ENCODE results near the gene XAF1. TPM values are rescaled to one million over a fixed set of nuclear protein-coding genes. Genes with fewer than 3 reads are reported as not detected.

Gene XAF1
- total RNA-seq, 1 experiment from 2014 or later = 0.20 TPM

DNA sequence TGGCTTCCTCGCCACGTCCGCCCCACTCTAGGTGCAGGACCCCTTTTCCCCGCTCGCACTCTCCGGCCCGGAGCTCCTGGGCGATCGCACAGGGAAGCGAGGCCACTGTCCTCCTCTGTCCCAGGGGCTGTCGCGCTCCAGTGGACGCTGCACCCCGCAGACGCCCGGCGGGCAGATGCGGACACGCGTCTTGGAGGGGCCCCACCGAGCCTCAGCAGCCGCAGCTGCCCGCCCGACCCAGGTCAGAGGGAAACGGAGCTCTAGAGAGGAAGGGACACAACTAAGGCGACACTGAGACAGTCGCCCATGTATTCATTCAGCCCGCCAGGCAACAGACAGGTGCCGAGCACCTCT, 42.0 kb upstream of the XAF1 start (continued):
- TF ChIP-seq MYBL2 (CRISPR knock-in tag; IDR thresholded peaks at IDR 0.05) = no peak
- TF ChIP-seq, protein P1, sequence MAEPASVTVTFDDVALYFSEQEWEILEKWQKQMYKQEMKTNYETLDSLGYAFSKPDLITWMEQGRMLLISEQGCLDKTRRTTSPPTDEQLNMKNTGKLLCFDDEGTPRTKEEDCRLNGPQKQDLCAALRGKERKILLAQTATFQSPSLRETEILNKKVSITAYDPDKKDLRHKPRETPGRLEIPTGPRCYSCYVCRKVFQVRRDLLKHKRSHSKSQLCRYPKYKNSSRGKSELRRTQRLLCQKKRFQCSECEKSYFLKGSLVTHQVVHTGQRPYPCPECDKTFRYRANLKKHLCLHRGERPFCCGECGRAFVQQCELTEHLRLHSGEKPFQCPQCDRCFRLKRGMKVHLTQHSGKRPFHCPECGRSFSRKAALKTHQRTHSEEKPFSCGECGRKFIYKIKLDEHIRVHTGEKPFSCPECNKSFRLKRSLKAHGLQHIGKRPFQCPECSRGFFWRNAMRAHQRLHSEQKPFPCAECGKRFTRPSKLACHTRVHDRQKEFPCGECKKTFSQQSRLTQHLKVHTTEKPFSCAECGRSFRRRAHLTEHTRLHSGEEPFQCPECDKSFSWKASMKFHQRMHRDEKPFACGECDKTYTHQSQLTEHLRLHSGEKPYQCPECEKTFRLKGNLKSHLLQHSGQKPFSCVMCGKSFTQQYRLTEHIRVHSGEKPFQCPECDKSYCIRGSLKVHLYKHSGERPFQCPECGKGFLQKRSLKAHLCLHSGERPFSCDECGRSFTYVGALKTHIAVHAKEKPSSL (CRISPR knock-in tag; conservative IDR thresholded peaks at IDR 0.05) = no peak
- no peak for TF ChIP-seq OVOL2 (CRISPR knock-in tag; IDR thresholded peaks at IDR 0.05; ENCODE audit: borderline replicate concordance)
- TF ChIP-seq, protein P2, sequence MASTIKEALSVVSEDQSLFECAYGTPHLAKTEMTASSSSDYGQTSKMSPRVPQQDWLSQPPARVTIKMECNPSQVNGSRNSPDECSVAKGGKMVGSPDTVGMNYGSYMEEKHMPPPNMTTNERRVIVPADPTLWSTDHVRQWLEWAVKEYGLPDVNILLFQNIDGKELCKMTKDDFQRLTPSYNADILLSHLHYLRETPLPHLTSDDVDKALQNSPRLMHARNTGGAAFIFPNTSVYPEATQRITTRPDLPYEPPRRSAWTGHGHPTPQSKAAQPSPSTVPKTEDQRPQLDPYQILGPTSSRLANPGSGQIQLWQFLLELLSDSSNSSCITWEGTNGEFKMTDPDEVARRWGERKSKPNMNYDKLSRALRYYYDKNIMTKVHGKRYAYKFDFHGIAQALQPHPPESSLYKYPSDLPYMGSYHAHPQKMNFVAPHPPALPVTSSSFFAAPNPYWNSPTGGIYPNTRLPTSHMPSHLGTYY (CRISPR knock-in tag; IDR thresholded peaks at IDR 0.05) = no peak
- TF ChIP-seq, protein P3, sequence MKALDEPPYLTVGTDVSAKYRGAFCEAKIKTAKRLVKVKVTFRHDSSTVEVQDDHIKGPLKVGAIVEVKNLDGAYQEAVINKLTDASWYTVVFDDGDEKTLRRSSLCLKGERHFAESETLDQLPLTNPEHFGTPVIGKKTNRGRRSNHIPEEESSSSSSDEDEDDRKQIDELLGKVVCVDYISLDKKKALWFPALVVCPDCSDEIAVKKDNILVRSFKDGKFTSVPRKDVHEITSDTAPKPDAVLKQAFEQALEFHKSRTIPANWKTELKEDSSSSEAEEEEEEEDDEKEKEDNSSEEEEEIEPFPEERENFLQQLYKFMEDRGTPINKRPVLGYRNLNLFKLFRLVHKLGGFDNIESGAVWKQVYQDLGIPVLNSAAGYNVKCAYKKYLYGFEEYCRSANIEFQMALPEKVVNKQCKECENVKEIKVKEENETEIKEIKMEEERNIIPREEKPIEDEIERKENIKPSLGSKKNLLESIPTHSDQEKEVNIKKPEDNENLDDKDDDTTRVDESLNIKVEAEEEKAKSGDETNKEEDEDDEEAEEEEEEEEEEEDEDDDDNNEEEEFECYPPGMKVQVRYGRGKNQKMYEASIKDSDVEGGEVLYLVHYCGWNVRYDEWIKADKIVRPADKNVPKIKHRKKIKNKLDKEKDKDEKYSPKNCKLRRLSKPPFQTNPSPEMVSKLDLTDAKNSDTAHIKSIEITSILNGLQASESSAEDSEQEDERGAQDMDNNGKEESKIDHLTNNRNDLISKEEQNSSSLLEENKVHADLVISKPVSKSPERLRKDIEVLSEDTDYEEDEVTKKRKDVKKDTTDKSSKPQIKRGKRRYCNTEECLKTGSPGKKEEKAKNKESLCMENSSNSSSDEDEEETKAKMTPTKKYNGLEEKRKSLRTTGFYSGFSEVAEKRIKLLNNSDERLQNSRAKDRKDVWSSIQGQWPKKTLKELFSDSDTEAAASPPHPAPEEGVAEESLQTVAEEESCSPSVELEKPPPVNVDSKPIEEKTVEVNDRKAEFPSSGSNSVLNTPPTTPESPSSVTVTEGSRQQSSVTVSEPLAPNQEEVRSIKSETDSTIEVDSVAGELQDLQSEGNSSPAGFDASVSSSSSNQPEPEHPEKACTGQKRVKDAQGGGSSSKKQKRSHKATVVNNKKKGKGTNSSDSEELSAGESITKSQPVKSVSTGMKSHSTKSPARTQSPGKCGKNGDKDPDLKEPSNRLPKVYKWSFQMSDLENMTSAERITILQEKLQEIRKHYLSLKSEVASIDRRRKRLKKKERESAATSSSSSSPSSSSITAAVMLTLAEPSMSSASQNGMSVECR (CRISPR knock-in tag; IDR thresholded peaks at IDR 0.05; ENCODE audit: borderline replicate concordance) = no peak
- TF ChIP-seq, protein P4, sequence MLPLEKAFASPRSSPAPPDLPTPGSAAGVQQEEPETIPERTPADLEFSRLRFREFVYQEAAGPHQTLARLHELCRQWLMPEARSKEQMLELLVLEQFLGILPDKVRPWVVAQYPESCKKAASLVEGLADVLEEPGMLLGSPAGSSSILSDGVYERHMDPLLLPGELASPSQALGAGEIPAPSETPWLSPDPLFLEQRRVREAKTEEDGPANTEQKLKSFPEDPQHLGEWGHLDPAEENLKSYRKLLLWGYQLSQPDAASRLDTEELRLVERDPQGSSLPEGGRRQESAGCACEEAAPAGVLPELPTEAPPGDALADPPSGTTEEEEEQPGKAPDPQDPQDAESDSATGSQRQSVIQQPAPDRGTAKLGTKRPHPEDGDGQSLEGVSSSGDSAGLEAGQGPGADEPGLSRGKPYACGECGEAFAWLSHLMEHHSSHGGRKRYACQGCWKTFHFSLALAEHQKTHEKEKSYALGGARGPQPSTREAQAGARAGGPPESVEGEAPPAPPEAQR (CRISPR knock-in tag; IDR thresholded peaks at IDR 0.05) = no peak
- TF ChIP-seq NFE2L1 (CRISPR knock-in tag; IDR thresholded peaks at IDR 0.05) = no peak
- TF ChIP-seq, protein P5, sequence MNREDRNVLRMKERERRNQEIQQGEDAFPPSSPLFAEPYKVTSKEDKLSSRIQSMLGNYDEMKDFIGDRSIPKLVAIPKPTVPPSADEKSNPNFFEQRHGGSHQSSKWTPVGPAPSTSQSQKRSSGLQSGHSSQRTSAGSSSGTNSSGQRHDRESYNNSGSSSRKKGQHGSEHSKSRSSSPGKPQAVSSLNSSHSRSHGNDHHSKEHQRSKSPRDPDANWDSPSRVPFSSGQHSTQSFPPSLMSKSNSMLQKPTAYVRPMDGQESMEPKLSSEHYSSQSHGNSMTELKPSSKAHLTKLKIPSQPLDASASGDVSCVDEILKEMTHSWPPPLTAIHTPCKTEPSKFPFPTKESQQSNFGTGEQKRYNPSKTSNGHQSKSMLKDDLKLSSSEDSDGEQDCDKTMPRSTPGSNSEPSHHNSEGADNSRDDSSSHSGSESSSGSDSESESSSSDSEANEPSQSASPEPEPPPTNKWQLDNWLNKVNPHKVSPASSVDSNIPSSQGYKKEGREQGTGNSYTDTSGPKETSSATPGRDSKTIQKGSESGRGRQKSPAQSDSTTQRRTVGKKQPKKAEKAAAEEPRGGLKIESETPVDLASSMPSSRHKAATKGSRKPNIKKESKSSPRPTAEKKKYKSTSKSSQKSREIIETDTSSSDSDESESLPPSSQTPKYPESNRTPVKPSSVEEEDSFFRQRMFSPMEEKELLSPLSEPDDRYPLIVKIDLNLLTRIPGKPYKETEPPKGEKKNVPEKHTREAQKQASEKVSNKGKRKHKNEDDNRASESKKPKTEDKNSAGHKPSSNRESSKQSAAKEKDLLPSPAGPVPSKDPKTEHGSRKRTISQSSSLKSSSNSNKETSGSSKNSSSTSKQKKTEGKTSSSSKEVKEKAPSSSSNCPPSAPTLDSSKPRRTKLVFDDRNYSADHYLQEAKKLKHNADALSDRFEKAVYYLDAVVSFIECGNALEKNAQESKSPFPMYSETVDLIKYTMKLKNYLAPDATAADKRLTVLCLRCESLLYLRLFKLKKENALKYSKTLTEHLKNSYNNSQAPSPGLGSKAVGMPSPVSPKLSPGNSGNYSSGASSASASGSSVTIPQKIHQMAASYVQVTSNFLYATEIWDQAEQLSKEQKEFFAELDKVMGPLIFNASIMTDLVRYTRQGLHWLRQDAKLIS (CRISPR knock-in tag; IDR thresholded peaks at IDR 0.05; ENCODE audit: borderline replicate concordance) = no peak
- TF ChIP-seq, protein P6, sequence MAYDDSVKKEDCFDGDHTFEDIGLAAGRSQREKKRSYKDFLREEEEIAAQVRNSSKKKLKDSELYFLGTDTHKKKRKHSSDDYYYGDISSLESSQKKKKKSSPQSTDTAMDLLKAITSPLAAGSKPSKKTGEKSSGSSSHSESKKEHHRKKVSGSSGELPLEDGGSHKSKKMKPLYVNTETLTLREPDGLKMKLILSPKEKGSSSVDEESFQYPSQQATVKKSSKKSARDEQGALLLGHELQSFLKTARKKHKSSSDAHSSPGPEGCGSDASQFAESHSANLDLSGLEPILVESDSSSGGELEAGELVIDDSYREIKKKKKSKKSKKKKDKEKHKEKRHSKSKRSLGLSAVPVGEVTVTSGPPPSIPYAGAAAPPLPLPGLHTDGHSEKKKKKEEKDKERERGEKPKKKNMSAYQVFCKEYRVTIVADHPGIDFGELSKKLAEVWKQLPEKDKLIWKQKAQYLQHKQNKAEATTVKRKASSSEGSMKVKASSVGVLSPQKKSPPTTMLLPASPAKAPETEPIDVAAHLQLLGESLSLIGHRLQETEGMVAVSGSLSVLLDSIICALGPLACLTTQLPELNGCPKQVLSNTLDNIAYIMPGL (CRISPR knock-in tag; IDR thresholded peaks at IDR 0.05) = peak; percentile 4; the same call in 1 of the 2 replicates
- no peak for TF ChIP-seq HMGA2 (CRISPR knock-in tag; IDR thresholded peaks at IDR 0.05)
- TF ChIP-seq, protein P7, sequence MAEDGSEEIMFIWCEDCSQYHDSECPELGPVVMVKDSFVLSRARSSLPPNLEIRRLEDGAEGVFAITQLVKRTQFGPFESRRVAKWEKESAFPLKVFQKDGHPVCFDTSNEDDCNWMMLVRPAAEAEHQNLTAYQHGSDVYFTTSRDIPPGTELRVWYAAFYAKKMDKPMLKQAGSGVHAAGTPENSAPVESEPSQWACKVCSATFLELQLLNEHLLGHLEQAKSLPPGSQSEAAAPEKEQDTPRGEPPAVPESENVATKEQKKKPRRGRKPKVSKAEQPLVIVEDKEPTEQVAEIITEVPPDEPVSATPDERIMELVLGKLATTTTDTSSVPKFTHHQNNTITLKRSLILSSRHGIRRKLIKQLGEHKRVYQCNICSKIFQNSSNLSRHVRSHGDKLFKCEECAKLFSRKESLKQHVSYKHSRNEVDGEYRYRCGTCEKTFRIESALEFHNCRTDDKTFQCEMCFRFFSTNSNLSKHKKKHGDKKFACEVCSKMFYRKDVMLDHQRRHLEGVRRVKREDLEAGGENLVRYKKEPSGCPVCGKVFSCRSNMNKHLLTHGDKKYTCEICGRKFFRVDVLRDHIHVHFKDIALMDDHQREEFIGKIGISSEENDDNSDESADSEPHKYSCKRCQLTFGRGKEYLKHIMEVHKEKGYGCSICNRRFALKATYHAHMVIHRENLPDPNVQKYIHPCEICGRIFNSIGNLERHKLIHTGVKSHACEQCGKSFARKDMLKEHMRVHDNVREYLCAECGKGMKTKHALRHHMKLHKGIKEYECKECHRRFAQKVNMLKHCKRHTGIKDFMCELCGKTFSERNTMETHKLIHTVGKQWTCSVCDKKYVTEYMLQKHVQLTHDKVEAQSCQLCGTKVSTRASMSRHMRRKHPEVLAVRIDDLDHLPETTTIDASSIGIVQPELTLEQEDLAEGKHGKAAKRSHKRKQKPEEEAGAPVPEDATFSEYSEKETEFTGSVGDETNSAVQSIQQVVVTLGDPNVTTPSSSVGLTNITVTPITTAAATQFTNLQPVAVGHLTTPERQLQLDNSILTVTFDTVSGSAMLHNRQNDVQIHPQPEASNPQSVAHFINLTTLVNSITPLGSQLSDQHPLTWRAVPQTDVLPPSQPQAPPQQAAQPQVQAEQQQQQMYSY (CRISPR knock-in tag; IDR thresholded peaks at IDR 0.05) = no peak
- no peak for TF ChIP-seq GTF2I (CRISPR knock-in tag; conservative IDR thresholded peaks at IDR 0.05)
- TF ChIP-seq, protein P8, sequence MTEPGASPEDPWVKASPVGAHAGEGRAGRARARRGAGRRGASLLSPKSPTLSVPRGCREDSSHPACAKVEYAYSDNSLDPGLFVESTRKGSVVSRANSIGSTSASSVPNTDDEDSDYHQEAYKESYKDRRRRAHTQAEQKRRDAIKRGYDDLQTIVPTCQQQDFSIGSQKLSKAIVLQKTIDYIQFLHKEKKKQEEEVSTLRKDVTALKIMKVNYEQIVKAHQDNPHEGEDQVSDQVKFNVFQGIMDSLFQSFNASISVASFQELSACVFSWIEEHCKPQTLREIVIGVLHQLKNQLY (CRISPR knock-in tag; IDR thresholded peaks at IDR 0.05) = no peak
- TF ChIP-seq SMAD4 (CRISPR knock-in tag; IDR thresholded peaks at IDR 0.05) = no peak
- TF ChIP-seq, protein P9, sequence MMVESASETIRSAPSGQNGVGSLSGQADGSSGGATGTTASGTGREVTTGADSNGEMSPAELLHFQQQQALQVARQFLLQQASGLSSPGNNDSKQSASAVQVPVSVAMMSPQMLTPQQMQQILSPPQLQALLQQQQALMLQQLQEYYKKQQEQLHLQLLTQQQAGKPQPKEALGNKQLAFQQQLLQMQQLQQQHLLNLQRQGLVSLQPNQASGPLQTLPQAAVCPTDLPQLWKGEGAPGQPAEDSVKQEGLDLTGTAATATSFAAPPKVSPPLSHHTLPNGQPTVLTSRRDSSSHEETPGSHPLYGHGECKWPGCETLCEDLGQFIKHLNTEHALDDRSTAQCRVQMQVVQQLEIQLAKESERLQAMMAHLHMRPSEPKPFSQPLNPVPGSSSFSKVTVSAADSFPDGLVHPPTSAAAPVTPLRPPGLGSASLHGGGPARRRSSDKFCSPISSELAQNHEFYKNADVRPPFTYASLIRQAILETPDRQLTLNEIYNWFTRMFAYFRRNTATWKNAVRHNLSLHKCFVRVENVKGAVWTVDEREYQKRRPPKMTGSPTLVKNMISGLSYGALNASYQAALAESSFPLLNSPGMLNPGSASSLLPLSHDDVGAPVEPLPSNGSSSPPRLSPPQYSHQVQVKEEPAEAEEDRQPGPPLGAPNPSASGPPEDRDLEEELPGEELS (CRISPR knock-in tag; IDR thresholded peaks at IDR 0.05) = no peak
- TF ChIP-seq NR3C1 (CRISPR knock-in tag; conservative IDR thresholded peaks at IDR 0.05; ENCODE audit: low read depth) = no peak
- no peak for TF ChIP-seq ZNF232 (CRISPR knock-in tag; IDR thresholded peaks at IDR 0.05)
